ENCODE data around the gene CNOT6L. TPM values are rescaled to one million over a fixed set of nuclear protein-coding genes. Genes with fewer than 3 reads are reported as not detected.

CNOT6L gene
- total and polyA plus RNA-seq, 4 donors, result 4.4 to 17.7 (median 10.5) TPM

DNA sequence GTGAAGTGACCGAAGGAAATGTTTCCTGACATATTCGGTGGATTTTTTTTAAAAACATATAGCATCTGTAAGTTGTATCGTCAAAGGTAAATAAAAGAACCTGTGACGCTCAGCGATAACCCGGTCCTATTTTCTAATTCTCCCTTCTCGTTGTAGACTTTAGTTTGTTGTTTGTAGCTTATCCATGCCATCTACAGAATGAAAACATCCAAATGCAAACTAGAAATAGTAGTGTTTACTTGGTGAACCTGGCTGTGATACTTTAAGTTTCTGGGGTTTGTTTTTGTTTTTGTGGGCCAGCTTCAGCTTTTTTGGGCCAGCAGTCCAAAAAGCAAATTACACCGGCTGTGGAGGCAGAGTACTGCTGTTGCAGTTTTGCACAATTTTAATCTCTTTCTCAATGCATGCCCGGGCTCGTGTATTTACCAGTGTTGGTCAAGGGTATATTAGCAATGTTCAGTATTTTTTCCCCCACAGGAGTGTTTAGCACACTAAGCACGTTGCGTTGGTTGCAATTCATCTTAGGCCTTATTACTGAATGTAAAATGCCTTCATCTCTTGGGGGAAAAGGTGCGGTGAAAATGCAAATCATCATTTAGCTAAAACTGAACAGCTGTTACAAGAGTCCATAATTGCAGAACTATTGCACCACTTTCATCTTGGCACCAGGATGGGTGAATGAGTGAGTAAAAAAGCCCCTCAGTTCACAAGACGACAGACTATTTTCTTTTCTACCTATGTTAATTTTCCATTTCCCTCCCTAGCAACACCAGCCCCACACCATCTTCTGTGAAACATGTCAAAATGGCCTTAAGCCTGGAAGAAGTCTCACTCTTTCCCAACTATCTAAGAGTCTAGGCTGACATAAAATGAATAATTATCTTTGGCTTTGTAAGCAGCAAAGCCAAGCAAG is 1.7 kb upstream of the CNOT6L start (continued):
- TF ChIP-seq, protein P1, sequence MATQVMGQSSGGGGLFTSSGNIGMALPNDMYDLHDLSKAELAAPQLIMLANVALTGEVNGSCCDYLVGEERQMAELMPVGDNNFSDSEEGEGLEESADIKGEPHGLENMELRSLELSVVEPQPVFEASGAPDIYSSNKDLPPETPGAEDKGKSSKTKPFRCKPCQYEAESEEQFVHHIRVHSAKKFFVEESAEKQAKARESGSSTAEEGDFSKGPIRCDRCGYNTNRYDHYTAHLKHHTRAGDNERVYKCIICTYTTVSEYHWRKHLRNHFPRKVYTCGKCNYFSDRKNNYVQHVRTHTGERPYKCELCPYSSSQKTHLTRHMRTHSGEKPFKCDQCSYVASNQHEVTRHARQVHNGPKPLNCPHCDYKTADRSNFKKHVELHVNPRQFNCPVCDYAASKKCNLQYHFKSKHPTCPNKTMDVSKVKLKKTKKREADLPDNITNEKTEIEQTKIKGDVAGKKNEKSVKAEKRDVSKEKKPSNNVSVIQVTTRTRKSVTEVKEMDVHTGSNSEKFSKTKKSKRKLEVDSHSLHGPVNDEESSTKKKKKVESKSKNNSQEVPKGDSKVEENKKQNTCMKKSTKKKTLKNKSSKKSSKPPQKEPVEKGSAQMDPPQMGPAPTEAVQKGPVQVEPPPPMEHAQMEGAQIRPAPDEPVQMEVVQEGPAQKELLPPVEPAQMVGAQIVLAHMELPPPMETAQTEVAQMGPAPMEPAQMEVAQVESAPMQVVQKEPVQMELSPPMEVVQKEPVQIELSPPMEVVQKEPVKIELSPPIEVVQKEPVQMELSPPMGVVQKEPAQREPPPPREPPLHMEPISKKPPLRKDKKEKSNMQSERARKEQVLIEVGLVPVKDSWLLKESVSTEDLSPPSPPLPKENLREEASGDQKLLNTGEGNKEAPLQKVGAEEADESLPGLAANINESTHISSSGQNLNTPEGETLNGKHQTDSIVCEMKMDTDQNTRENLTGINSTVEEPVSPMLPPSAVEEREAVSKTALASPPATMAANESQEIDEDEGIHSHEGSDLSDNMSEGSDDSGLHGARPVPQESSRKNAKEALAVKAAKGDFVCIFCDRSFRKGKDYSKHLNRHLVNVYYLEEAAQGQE (IDR thresholded peaks at IDR 0.05), result peak; percentile 13
- TF ChIP-seq EGR1 (IDR thresholded peaks at IDR 0.05; ENCODE audit: low read depth in 2 of 2) (no peak), JUND (IDR thresholded peaks at IDR 0.05) (no peak)
- TF ChIP-seq, protein P2, sequence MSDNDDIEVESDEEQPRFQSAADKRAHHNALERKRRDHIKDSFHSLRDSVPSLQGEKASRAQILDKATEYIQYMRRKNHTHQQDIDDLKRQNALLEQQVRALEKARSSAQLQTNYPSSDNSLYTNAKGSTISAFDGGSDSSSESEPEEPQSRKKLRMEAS (IDR thresholded peaks at IDR 0.05), result no peak

DNA sequence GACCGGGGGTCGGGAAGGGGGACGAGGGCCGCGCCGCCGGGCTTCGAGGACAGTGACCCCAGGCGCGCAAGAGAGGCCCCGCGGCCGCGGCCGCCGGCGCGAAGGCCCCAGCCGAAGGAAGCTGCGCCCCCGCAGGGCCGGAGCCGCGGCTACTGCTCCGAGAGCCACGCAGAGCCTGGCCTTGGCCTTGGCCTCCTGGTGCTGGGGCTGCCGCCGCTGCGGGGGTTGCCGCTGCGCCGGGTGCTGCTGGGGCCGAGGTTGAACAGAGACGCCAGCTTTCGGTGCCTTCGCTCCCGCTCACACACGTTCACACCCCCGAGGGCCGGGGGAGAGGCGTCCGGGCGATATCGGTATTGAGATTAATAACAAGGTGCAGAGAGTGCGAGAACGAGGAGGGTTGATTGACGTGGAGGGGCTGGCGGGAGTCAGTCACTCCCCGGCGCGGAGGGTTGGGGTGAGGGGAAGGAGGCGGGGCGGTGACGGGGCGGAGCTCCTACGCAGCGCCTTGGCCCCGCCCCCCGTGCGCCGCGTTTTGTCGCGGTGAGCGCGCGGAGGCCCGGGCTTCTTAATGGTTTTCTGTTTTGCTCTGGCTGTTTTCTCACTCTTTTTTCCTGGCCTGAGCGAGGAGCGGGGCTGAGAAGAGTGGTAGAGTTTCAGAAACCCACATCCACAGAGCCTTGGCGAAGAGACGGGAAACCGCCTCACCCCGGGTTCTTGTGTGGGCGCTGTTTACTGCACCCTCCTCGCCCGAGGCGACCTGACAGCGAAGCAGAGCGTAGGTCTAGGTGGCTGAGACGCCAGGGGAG is 878 bp upstream of the CNOT6L start:
- Histone ChIP-seq H3K4me3 (ENCODE audit: low read depth in 1 of 3, low read length in 3 of 3) (peak overlapping the region; percentile 86 to 98 (median 94)), H3K9ac (ENCODE audit: low read depth in 1 of 2, low read length in 2 of 2) (peak overlapping the region; percentile 98 to 99), H3K4me1 (ENCODE audit: control insufficient read depth in 4 of 4, insufficient read depth in 4 of 4, low read length in 3 of 4) (peaks cover 2 to 36% (median 24%) of the 10 kb centered on the region in 4 donors), H3K9me3 (ENCODE audit: control insufficient read depth in 4 of 4, low read length in 3 of 4) (no peaks in the 10 kb centered on the region), H3K36me3 (ENCODE audit: control insufficient read depth in 4 of 4, insufficient read depth in 3 of 4, low read depth in 1 of 4, low read length in 3 of 4) (no peaks in the 10 kb centered on the region), H3K27ac (ENCODE audit: low read depth in 1 of 2, low read length in 2 of 2) (peak overlapping the region; percentile 99 to 100), H3K27me3 (ENCODE audit: control insufficient read depth in 4 of 4, insufficient read depth in 4 of 4, low read length in 3 of 4) (no peaks in the 10 kb centered on the region)
- TF ChIP-seq RAD21 (IDR thresholded peaks at IDR 0.05) (peak in 1 of 2 donors; percentile 18), YY1 (IDR thresholded peaks at IDR 0.05) (peak; percentile 38), GABPA (IDR thresholded peaks at IDR 0.05 in 1 of 2, conservative IDR thresholded peaks at IDR 0.05 in 1 of 2) (peak in 1 of 2 donors; percentile 10), NR2F2 (IDR thresholded peaks at IDR 0.05) (no peak), JUND (IDR thresholded peaks at IDR 0.05) (peak in 1 of 2 donors; percentile 11), RXRA (IDR thresholded peaks at IDR 0.05) (peak in 1 of 2 donors; percentile 11)
- TF ChIP-seq, protein P3, sequence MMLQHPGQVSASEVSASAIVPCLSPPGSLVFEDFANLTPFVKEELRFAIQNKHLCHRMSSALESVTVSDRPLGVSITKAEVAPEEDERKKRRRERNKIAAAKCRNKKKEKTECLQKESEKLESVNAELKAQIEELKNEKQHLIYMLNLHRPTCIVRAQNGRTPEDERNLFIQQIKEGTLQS (IDR thresholded peaks at IDR 0.05), result no peak
- TF ChIP-seq, protein P1 (IDR thresholded peaks at IDR 0.05), result peak; percentile 80
- WGBS, result under 1% methylated on average over 81 of the region's 81 CpGs
- DNase-seq (ENCODE audit: low spot score), result peak; percentile 94

Measured in liver (tissue), 9 donors.